Upper lobe of left lung (tissue), 6 donors: ENCODE results near the gene HCAR2. TPM values are rescaled to one million over a fixed set of nuclear protein-coding genes. Genes with fewer than 3 reads are reported as not detected.
"Not testable (repeated sequence)": the region's sequence is repeated elsewhere in the genome, so short reads cannot be mapped to it uniquely, and the experiment has no call there.

Experiments
- ATAC-seq, 2 donors: fragments of 200-7000 bp; cut with Tn5 transposase; one replicate each; pipeline ENCODE4 v1.9.1; 2022; ENCODE audit warnings: mild to moderate bottlenecking in 2 of 2, moderate library complexity in 2 of 2; ENCODE audit not compliant: low FRiP score in 2 of 2
- DNase-seq, 2 donors: peaks; one replicate each; pipeline ENCODE4 v3.0.0-alpha.2; 2019 to 2020
- H3K27ac ChIP-seq, 4 donors: fragments of 200-600 bp; sonication (generic); one replicate each; pipeline ENCODE4 v1.5.1; 2016 to 2019
- H3K27me3 ChIP-seq, 4 donors: fragments of 200-600 bp; sonication (generic); one replicate each; pipeline ENCODE4 v1.5.1; 2017 to 2019
- H3K36me3 ChIP-seq, 4 donors: fragments of 200-600 bp; sonication (generic); one replicate each; pipeline ENCODE4 v1.5.1; 2016 to 2019
- H3K4me1 ChIP-seq, 4 donors: fragments of 200-600 bp; sonication (generic); one replicate each; pipeline ENCODE4 v1.5.1; 2018 to 2019
- H3K4me3 ChIP-seq, 4 donors: fragments of 200-600 bp; sonication (generic); one replicate each; pipeline ENCODE4 v1.5.1; 2017 to 2019; ENCODE audit warnings: mild to moderate bottlenecking in 2 of 4, moderate library complexity in 1 of 4
- H3K9me3 ChIP-seq, 4 donors: fragments of 200-600 bp; sonication (generic); one replicate each; pipeline ENCODE4 v1.5.1; 2018 to 2019
- CTCF ChIP-seq, 6 experiments: fragments of 450-650 bp in 4 of 6; fragments of 200-600 bp in 2 of 6; sonication (generic) in 2 of 6; IDR thresholded peaks; one replicate each; pipeline ENCODE4 v1.5.1; 2016 to 2019; ENCODE audit warnings: antibody characterized with exemption in 6 of 6
- EP300 ChIP-seq, 4 donors: sonication (generic); formaldehyde crosslinking; IDR thresholded peaks; one replicate each; pipeline ENCODE4 v1.5.1; 2017; ENCODE audit warnings: antibody characterized with exemption in 4 of 4, control low read depth in 2 of 4
- POLR2A ChIP-seq, 4 donors: fragments of 450-650 bp; IDR thresholded peaks; one replicate each; pipeline ENCODE4 v1.5.1; 2016 to 2017; ENCODE audit warnings: antibody characterized with exemption in 4 of 4, mild to moderate bottlenecking in 2 of 4
- POLR2AphosphoS5 ChIP-seq, 2 donors: sonication (generic); formaldehyde crosslinking; IDR thresholded peaks; one replicate each; pipeline ENCODE4 v1.5.1; 2017; ENCODE audit warnings: antibody characterized with exemption in 2 of 2
- WGBS, 2 donors: methylation state at CpG; one replicate each; pipeline ENCODE4 v1.1.5; 2017 to 2018; 5-methylcytosine and 5-hydroxymethylcytosine counted together
- total RNA-seq, 6 donors: library from RNA; depleted of rRNA in 4 of 6; stranded (reverse); fragments of >200 nt in 4 of 6; gene quantifications; one replicate each; pipeline versions ENCODE4 v1.1.0 to v1.2.1, GENCODE V29; 2016 to 2021
- donor health status: DM: no; HTN: no; CAD: no; lungs with moderate emphysema.
- donor health status: DM: no; HTN: yes; CAD: no; lungs with severe emphysema.

The HCAR2 gene
- total RNA-seq: 10 to 100 TPM in 3 of 6 donors, 1 to 10 TPM in 3; 3.3 to 26.5 (median 7.5) TPM

GRCh38 chr12:122702890-122703611 lies at the start of gene HCAR2:
Gene HCAR2, minus strand, starts transcription at chr12:122703357. Its CDS starts 74 bp downstream, at chr12:122703283.
- ATAC-seq (peak in 1 of 2 donors; percentile 75), DNase-seq (peak in 1 of 2 donors; percentile 63)
- H3K27ac ChIP-seq: peak within 1 kb of the TSS in 1 of 4 donors; percentile 47
- not testable (repeated sequence) for H3K4me1 ChIP-seq, H3K27me3 ChIP-seq, H3K36me3 ChIP-seq, H3K9me3 ChIP-seq, H3K4me3 ChIP-seq
- TF ChIP-seq POLR2A (IDR thresholded peaks at IDR 0.05): peak in 1 of 4 donors; percentile 12
- WGBS, 2 donors: 70 to 81% methylated on average over 19 to 22 of the region's 22 CpGs

GRCh38 chr12:122752464-122753318 lies 49.5 kb upstream of the HCAR2 start, which contains the start of gene DENR:
Gene DENR, plus strand, starts transcription at chr12:122752824. Its CDS starts 878 bp downstream, at chr12:122753702.
- 1% methylated on average over 21 to 64 of the region's 73 CpGs for WGBS, 2 donors
- DNase-seq: peak; percentile 98 to 99
- Histone ChIP-seq H3K27me3 (no peaks in the 10 kb centered on the region), H3K27ac (peak within 1 kb of the TSS; percentile 88 to 94 (median 90)), H3K36me3 (peaks cover 0 to 38% (median 13%) of the 10 kb centered on the region in 4 donors), H3K4me1 (peaks cover 16 to 28% (median 23%) of the 10 kb centered on the region in 4 donors), H3K4me3 (peak within 1 kb of the TSS; percentile 87 to 92 (median 90)), H3K9me3 (no peaks in the 10 kb centered on the region)
- ATAC-seq: peak; percentile 99 to 100
- TF ChIP-seq CTCF (IDR thresholded peaks at IDR 0.05) (peak; percentile 41 to 99 (median 89)), POLR2AphosphoS5 (IDR thresholded peaks at IDR 0.05) (peak; percentile 81 to 90), EP300 (IDR thresholded peaks at IDR 0.05) (peak in 1 of 4 donors; percentile 59), POLR2A (IDR thresholded peaks at IDR 0.05) (peak; percentile 30 to 89 (median 50))

- WGBS, 2 donors: 60 to 72% methylated on average over 17 of the region's 17 CpGs
- not testable (repeated sequence) for H3K4me3 ChIP-seq
These were observed 47.8 kb upstream of the HCAR2 start for GRCh38 chr12:122750781-122751515.

GRCh38 chr12:122749569-122750332 lies 46.6 kb upstream of the HCAR2 start:
- H3K36me3 ChIP-seq: peaks cover 0 to 8% (median 0%) of the 10 kb centered on the region in 4 donors
- no peak overlapping the region for H3K27ac ChIP-seq
- ATAC-seq (no peak), DNase-seq (no peak)
- H3K9me3 ChIP-seq: no peaks in the 10 kb centered on the region
- no peaks in the 10 kb centered on the region for H3K27me3 ChIP-seq
- no peak for TF ChIP-seq POLR2A (IDR thresholded peaks at IDR 0.05)
- TF ChIP-seq CTCF (IDR thresholded peaks at IDR 0.05): no peak
- no peak for TF ChIP-seq EP300 (IDR thresholded peaks at IDR 0.05)
- no peak for TF ChIP-seq POLR2AphosphoS5 (IDR thresholded peaks at IDR 0.05)
- 75 to 76% methylated on average over 6 of the region's 6 CpGs for WGBS, 2 donors
- peaks cover 16 to 28% (median 23%) of the 10 kb centered on the region in 4 donors for H3K4me1 ChIP-seq
- H3K4me3 ChIP-seq: no peak overlapping the region

More at GRCh38 chr12:122750781-122751515, 47.8 kb upstream of the HCAR2 start:
- not testable (repeated sequence) for DNase-seq, ATAC-seq, H3K27me3 ChIP-seq, H3K9me3 ChIP-seq
- Histone ChIP-seq H3K4me1 (peaks cover 16 to 28% (median 23%) of the 10 kb centered on the region in 4 donors), H3K36me3 (peaks cover 0 to 20% (median 4%) of the 10 kb centered on the region in 4 donors), H3K27ac (peak overlapping the region in 2 of 4 donors; percentile 88 to 92)
